ENCODE measurements around the gene PTPMT1.

PTPMT1 gene

GRCh38 chr11:47607380-47607779, 42.0 kb downstream of the PTPMT1 start:
- DNase-seq (ENCODE audit: low spot score) = no peak

GRCh38 chr11:47609675-47610074, 44.3 kb downstream of the PTPMT1 start:
- DNase-seq (ENCODE audit: low spot score) = no peak

GRCh38 chr11:47611348-47611794, 46.0 kb downstream of the PTPMT1 start:
- DNase-seq (ENCODE audit: low spot score) = no peak

- no peak for DNase-seq (ENCODE audit: low spot score)
Observed at GRCh38 chr11:47615249-47615648, 49.9 kb downstream of the PTPMT1 start.

GRCh38 chr11:47616726-47617416, 51.5 kb downstream of the PTPMT1 start:
- no peak for DNase-seq (ENCODE audit: low spot score)

- DNase-seq (ENCODE audit: low spot score) = no peak
Observed at GRCh38 chr11:47617417-47617809, 52.0 kb downstream of the PTPMT1 start.

- DNase-seq (ENCODE audit: low spot score) = no peak
Observed at GRCh38 chr11:47620836-47621378, 55.5 kb downstream of the PTPMT1 start.

Measured in LoVo (cell line).